Lower leg skin (tissue), 4 donors: Measurements from ENCODE around the gene LMAN2. TPM values are rescaled to one million over a fixed set of nuclear protein-coding genes. Genes with fewer than 3 reads are reported as not detected.
A peak's percentile ranks its signal among the peaks of the same experiment; 100 is the strongest.

Experiments
- DNase-seq, 2 donors: peaks; one replicate each; pipeline ENCODE4 v3.0.0-alpha.2; 2019; ENCODE audit warnings: low spot score in 2 of 2
- H3K4me3 ChIP-seq: fragments of 200-600 bp; sonication (generic); 2 replicates; pipeline ENCODE4 v1.5.1; 2017; ENCODE audit warnings: mild to moderate bottlenecking, low read depth; ENCODE audit not compliant: poor library complexity, severe bottlenecking
- POLR2A ChIP-seq, 2 donors: fragments of 450-650 bp; IDR thresholded peaks; one replicate each; pipeline ENCODE4 v1.6.1; 2016 to 2017; ENCODE audit warnings: antibody characterized with exemption in 2 of 2, mild to moderate bottlenecking in 1 of 2, moderate library complexity in 1 of 2
- whole genome bisulfite sequencing, 2 donors: methylation state at CpG; one replicate each; pipeline ENCODE4 v1.1.5; 2018; 5-methylcytosine and 5-hydroxymethylcytosine counted together
- intact Hi-C: fragments of 100-400 bp; cut with DNase I; formaldehyde crosslinking; loops from one replicate; pipeline ENCODE4 v1.15.0; 2023; ENCODE audit warnings: low total_unique reads
- total RNA-seq, 4 donors: library from RNA; depleted of rRNA; stranded (reverse); fragments of >200 nt; gene quantifications; one replicate each; pipeline ENCODE4 v1.1.0, GENCODE V29; 2016
- TF ChIP-seq, protein P1 (sequence below), 3 donors: fragments of 450-650 bp; IDR thresholded peaks; one replicate each; pipeline ENCODE4 v1.5.1; 2016; ENCODE audit warnings: antibody characterized with exemption in 3 of 3, mild to moderate bottlenecking in 3 of 3, moderate library complexity in 2 of 3

The LMAN2 gene
- total RNA-seq, 4 donors from 2014 or later, result 139 to 191 (median 166) TPM

DNA sequence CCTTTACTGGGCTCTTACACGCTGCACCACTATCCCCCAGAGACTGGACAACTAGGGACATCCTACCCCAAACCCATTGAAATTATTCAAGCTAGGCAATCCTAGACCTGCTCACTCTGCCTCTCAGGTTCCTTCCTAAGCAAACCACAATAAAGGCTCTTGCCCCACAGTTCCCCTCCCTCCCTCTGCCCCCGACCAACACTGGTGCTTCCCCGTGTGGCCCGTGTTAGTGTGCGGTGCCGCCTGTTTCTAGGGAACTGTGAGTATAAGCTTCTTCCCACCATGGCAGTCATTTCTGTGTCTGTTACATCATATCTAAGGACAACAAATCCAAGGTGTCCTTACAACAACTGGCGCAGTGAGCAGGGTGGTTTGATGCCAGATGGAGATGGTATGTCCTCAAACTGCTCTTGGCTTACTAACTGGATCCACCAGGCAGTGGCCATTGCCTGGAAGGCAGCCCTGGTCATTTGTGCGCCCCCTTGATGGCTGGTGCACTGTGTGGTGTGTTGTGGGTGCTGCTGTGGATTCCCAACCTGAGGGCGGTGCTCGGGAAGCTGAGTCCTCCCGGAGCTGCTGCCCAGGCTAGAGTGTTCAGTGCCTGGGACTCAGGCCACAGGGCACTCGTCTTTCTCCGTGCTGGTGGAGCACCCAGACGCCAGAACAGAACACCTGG, 31.4 kb downstream of the LMAN2 start:
- 94% methylated on average over 13 to 14 of the region's 14 CpGs for WGBS, 2 donors
- DNase-seq, result no peak
- TF ChIP-seq, protein P1, sequence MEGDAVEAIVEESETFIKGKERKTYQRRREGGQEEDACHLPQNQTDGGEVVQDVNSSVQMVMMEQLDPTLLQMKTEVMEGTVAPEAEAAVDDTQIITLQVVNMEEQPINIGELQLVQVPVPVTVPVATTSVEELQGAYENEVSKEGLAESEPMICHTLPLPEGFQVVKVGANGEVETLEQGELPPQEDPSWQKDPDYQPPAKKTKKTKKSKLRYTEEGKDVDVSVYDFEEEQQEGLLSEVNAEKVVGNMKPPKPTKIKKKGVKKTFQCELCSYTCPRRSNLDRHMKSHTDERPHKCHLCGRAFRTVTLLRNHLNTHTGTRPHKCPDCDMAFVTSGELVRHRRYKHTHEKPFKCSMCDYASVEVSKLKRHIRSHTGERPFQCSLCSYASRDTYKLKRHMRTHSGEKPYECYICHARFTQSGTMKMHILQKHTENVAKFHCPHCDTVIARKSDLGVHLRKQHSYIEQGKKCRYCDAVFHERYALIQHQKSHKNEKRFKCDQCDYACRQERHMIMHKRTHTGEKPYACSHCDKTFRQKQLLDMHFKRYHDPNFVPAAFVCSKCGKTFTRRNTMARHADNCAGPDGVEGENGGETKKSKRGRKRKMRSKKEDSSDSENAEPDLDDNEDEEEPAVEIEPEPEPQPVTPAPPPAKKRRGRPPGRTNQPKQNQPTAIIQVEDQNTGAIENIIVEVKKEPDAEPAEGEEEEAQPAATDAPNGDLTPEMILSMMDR (IDR thresholded peaks at IDR 0.05), result no peak
- intact Hi-C loops, result loop anchor here (10.0 kb wide), 1 partner anchor 135 kb away; no protein-coding TSS in a partner anchor
- H3K4me3 ChIP-seq, result no peak overlapping the region

DNA sequence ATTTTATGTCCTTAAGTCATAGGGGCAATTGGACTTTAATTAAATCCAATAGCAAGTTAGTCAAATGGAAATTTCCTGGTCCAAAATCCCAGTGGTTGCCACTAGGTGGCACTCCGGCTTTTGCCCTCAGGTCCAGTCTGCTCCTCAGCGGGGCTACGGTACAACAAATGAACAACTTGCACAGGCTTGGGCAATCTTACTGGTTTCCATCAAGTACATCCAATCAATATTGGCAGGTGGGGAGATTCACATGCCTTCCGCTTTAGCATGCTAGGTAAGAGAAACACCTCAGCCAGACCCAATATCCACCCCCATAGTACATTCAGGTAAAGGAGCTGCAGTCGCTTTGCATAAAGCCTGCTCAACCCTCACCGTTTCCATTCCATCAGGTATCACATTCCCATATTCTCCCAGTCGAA, 33.5 kb downstream of the LMAN2 start:
- H3K4me3 ChIP-seq, result no peak overlapping the region
- WGBS, 2 donors, result 32% methylated on average over 7 of the region's 7 CpGs
- DNase-seq, result peak; percentile 71 to 94
- TF ChIP-seq, protein P1 (IDR thresholded peaks at IDR 0.05), result peak in 1 of 3 donors; percentile 41
- TF ChIP-seq POLR2A (IDR thresholded peaks at IDR 0.05), result no peak
- intact Hi-C loops, result loop anchor here (10.0 kb wide), 1 partner anchor 137 kb away; no protein-coding TSS in a partner anchor

DNA sequence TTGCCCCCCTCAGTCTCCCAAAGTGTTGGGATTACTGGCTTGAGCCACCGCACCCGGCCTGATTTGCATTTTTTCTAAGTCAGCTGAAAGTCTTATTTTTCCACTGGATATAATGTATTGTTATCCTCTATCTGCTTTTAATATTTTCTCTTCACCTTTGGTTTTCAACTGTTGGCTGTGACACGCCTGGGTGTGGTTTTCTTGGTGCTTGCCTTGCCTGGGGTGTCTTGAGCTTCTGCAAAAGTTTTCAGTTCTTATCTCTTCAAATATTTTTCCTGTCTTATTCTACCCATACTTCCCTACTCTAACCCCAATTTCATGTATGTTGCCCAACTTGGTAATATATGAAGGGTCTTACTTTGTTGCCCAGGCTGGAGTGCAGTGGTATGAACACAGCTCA, 35.5 kb downstream of the LMAN2 start:
- H3K4me3 ChIP-seq, result no peak overlapping the region
- intact Hi-C loops, result loop anchor here (10.0 kb wide), 1 partner anchor 139 kb away; no protein-coding TSS in a partner anchor
- TF ChIP-seq POLR2A (IDR thresholded peaks at IDR 0.05), result no peak
- TF ChIP-seq, protein P1 (IDR thresholded peaks at IDR 0.05), result no peak
- 98% methylated on average over 3 of the region's 3 CpGs for WGBS, 2 donors
- no peak for DNase-seq

DNA sequence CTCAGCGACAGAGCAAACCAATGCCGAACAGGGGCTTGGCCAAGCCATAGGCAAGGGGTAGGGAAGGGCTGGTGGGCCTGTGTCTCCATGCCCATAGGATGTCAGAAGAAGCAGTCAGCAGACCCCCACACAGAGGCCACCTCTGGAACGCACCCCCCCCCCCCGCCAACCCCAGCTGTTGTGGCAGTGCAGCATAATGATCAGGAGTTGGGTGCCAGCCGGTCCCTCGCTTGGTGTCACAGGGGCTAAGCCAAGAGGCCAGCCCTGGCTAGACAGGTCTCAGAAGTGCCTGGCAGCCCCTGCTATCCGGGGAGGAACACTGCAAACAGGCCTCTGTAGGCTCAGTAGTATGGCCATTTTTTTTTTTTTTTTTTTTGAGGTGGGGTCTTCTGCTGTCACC, 36.1 kb downstream of the LMAN2 start:
- TF ChIP-seq, protein P1 (IDR thresholded peaks at IDR 0.05), result no peak
- no peak for TF ChIP-seq POLR2A (IDR thresholded peaks at IDR 0.05)
- H3K4me3 ChIP-seq, result no peak overlapping the region
- intact Hi-C loops, result loop anchor here (10.0 kb wide), 1 partner anchor 139 kb away; no protein-coding TSS in a partner anchor
- WGBS, 2 donors, result 86 to 93% methylated on average over 4 to 7 of the region's 7 CpGs
- DNase-seq, result no peak

DNA sequence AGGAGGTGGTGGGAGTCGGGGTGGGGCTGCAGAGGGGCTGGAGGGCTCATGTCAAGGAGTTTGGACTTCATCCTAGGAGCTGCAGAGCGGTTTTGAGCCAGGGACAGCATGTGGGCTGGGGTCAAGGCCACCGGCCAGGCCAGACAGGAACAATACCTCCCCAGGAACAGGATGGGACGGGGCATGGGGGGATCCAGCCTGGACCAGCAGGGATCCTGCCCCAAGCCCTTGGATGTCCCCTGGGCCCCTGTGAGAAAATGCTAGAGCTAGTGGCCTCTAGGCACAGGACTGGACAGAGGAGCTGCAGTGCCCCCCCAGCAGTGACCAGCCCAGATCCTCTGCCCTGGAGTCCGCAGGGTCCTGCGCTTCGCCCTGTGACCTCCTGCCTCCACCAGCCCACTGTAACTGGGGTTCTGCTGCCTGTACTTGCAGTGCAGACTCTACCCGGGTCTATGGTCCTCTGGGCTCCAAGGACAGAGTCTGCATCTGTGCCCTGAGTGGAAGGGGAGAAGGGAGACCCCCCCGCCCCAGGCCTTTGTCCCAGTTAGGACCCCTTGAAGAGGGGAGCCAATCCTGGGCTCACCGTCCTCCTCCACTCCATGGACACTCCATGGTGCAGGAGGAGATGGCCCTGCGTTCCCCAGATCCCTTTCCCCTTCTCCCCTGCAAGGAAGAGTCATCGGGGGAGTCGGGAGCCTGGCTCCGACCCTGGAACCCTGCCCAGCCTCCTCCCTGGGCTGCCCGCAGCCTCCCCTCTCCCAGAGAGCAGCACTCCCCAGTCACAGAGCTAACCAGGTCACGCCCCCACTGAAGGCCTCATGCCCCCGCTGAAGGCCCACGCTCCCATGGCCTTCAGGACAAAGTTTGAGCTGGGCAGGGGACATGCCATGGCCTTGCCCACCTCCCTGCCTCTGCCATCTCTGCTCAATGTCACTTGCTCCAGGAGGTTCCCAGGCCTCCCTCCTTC, 36.8 kb downstream of the LMAN2 start:
- TF ChIP-seq POLR2A (IDR thresholded peaks at IDR 0.05), result no peak
- TF ChIP-seq, protein P1 (IDR thresholded peaks at IDR 0.05), result no peak
- no peak for DNase-seq
- 89 to 92% methylated on average over 15 to 17 of the region's 18 CpGs for WGBS, 2 donors
- intact Hi-C loops, result loop anchor here (10.0 kb wide), 1 partner anchor 140 kb away; no protein-coding TSS in a partner anchor
- no peak overlapping the region for H3K4me3 ChIP-seq
